ENCODE data around the gene ACSS2. TPM values are rescaled to one million over a fixed set of nuclear protein-coding genes. Genes with fewer than 3 reads are reported as not detected.
A peak's percentile ranks its signal among the peaks of the same experiment; 100 is the strongest.
"Not testable (repeated sequence)": the region's sequence is repeated elsewhere in the genome, so short reads cannot be mapped to it uniquely, and the experiment has no call there.

ACSS2 gene
- total RNA-seq, 2 donors from 2014 or later: 37.4 to 43.1 TPM

DNA sequence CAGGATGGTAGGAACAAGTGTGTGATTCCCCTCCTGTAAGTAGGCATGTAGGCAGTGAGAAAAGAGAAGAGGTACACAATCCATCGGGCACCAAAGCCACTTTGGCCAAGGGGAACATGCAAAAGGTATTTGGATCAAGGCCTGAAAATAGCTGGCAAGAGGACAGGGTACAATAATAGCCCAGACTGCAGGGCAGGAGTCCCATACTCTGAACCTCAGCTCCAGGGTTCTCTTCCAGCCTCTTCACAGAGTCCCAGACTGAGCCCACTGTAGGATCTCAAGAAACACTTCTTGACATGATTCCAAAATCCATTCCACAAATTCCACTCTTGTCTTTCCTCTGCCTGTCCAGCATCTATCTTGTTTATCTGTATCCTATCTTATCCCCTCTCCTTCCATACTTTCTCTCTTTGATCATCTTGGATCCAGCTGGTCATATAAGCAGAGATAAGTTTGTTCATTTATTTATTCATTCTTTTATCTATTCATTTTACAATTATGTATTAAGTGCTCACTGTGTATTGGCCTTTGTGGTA, 19.7 kb downstream of the ACSS2 start:
- intact Hi-C loops (cut with DNase I): no loop called here
- no peak for DNase-seq (ENCODE audit: low spot score)

DNA sequence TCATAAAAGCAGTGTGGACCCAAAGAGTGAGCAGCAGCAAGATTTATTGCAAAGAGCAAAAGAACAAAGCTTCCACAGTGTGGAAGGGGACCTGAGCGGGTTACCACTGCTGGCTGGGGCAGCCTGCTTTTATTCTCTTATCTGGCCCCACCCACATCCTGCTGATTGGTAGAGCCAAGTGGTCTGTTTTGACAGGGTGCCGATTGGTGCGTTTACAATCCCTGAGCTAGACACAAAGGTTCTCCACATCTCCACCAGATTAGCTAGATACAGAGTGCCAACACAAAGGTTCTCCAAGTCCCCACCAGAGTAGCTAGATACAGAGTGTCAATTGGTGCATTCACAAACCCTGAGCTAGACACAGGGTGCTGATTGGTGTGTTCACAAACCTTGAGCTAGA, 21.7 kb downstream of the ACSS2 start:
- DNase-seq (ENCODE audit: low spot score); intact Hi-C loops (cut with DNase I): not testable (repeated sequence)

DNA sequence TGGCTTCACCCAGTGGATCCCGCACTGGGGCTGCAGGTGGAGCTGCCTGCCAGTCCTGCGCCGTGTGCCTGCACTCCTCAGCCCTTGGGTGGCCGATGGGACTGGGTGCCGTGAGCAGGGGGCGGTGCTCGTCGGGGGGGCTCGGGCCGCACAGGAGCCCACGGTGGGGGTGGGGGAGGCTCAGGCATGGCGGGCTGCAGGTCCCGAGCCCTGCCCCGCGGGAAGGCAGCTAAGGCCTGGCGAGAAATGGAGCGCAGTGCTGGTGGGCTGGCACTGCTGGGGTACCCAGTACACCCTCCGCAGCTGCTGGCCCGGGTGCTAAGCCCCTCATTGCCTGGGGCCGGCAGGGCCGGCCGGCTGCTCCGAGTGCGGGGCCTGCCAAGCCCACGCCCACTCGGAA, 22.3 kb downstream of the ACSS2 start:
- intact Hi-C loops (cut with DNase I); DNase-seq (ENCODE audit: low spot score): not testable (repeated sequence)

DNA sequence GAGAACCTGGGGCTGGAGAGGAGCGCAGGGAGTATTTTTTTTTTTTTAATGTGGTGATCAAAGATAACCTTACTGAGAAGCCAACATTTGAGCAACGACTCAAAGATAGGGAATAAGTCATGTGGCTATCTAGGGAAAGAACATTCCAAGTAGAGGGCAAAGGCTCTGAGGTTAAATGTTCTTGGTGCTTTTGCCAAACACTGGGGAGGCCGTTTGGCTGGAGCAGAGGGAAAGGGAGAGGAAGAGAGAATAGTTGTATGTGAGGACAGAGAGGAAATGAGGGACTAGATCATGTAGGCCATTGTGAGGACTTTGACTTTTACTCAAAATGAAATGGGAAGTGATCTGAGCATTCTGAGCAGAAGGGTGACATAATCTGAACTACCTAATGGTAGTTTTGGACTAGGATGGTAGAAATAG, 27.8 kb downstream of the ACSS2 start:
- DNase-seq (ENCODE audit: low spot score): no peak
- intact Hi-C loops (cut with DNase I): no loop called here

DNA sequence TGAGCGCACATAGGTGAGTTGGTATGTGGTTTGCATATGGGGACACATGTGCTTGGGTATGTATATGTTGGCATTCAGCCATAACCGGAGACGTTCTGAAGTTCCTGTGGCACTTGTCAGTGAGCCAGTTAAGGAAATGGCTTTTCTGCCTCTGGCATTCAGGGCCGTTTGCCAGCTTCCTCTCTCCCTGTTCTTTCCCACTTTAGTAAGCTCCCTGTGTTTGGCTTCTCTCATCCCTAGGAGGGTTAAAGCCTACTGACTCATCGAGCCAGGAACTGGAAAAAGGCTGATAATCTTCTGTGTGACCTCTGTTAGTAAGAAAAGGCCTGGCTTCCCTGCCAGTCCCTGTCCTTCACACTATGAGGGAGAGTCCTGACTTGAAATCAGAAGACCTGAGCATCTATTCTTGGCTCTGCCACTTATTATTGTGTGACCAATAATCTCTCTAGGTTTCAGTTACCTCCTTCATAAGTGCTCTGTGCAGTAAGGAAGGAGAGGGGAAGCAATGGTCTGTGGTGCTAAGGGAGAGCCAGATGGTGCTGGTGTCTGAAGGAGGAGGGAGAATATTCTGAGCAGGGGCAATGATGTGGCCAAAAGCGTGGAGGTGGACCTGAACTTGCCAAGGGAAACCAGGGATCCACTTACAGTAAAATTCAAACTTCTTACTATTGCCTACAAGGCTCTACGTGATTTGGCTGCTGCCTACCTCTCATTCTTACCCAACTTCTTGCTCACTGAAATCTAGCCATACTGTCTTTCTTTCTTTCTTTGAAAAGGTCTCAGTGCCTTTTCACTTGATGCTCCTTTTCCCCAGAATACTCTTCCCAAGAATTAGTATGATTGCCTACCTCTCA, 31.4 kb downstream of the ACSS2 start:
- intact Hi-C loops (cut with DNase I): no loop called here
- no peak for DNase-seq (ENCODE audit: low spot score)

DNA sequence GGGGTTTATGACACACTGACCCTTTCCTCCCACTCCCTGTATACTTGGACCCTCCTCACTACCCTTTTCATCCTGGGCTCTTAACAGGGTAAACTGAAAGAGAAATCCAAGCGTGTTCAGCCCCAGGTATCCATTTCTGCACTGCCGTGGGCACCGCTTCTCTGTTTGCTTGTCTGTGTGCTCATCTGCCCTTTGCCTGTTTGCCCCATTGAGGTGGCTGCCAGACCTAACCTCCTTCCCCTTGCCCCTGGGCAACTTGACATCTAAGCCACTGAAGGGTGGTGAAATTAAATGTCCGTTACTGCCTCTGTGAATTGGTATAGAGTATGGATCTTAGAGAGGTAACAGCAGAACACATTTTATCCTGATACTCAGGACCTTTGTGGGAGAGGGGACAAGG, 38.7 kb downstream of the ACSS2 start:
- DNase-seq (ENCODE audit: low spot score): no peak
- intact Hi-C loops (cut with DNase I): no loop called here

DNA sequence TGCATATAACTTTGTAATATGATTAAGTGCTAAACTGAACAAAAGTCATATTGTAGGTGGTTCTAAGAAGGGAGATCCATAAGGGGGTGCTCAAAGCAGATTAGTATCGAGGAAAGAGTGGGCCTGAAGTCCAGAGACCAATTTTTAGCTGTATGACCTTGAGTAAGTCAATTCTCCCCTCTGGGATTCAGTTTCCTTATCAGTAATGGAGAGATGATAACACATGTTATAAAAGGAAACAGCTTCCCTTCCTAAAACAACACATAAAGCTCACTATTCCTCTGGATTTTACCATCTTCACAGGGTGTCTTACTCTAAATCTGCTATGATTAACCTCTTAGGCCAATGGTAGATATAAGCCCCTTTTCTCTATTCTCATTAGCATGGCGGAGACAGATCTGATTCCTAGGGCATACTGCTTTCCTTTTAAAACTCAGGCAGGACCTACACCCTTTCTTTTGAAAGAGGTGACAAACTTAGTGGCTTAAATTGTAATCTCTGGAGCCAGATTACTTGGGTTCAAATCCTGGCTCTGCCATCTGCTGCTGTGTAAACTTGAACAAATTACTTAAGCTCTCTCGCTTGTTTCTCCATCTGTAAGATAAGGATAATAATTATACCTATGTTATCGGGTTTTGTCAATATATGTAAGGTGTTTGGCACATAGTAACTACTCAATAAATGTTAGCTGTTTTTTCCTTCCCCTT, 39.5 kb downstream of the ACSS2 start:
- no peak for DNase-seq (ENCODE audit: low spot score)
- intact Hi-C loops (cut with DNase I): no loop called here

DNA sequence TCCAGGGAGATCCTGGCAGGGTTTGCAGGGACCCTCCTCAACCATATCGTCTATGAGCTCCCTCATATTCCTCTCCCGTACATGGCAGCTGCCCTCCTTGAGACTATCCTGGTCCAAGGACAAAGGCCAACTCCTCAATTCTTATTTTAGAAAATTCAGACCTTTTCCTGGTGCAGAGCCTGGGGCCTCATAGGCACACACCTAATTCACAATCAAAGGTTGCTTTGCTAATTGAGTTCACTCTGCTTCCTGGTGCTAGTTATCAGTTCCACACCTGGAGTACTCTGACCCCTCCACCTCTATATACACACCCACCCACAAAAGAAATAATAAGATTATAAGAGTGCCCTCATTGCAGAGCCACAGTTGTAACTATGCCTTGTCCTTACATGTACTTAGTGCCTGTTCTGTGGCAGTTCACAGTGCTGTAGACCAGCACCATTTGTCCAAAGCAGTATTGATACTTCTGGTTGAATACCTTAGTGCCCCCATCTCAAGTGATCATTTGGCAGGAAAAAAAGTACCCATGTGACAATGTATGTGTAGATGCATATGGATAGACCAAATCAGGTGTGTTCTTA, 40.5 kb downstream of the ACSS2 start:
- intact Hi-C loops (cut with DNase I): no loop called here
- no peak for DNase-seq (ENCODE audit: low spot score)

DNA sequence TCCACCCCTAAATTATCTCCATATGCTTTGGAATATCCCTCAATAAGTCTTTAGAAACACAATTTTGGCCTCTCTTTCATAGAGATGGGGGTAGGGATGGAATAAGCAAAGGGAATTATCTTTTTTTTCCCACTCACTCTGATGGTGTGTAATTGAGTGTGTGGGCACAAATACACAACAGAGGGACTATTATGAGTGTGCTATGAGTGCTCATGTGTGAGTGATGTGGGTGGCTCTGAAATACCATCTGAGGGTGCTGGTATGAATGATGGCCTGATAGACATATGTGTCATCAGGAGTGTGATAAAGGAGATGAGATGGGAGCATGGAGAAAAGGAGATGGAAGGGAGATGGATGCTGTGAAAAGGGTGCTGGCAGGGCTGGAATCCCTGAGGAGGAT, 43.6 kb downstream of the ACSS2 start:
- no peak for DNase-seq (ENCODE audit: low spot score)
- intact Hi-C loops (cut with DNase I): no loop called here

DNA sequence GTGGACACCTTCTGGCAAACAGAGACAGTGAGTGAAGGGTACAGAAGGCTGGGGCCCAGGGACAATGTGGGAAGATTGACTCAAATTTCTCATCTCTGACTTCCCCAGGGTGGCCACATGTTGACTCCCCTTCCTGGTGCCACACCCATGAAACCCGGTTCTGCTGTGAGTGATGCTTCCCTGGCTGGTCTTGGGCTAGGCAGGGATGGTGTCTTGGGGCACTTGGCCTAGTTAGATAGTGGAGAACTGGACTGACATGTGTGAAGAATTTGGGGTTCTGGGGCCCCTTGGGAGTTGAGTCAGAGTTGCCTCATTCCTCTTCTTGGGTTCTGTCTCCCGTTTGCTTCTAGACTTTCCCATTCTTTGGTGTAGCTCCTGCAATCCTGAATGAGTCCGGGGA, 45.0 kb downstream of the ACSS2 start:
- intact Hi-C loops (cut with DNase I): no loop called here
- DNase-seq (ENCODE audit: low spot score): no peak

DNA sequence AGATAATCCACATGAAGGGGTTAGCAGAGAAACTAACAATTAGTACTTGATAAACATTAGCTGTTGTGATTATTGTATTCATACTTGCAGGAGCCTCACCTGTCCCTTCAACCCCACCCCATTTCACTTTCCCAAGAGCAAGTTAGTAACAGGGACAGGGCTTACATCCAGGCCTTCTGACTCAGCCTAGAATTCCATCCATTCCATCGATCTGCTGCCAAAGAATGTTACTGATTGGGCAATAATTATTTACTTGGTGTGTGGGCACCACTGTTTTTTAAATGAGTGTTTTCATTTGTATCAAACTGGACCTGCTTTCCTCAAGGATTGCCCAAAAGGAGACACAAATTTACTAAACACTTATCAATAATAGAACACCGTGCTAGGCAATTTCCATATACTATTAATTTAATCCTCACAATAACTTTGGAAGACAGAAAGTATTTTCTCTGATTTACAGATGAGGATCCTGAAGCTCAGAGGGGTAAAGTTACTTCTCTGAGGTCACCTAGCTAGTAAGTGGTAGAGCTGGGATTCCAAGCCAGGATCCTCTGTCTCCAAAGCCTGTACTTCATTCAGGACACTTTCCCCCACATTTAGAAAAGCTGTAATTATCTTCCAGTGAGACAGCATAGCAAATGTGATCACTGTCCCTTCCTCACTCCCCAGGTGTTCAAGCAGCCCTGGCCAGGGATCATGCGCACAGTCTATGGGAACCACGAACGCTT, 46.4 kb downstream of the ACSS2 start:
- intact Hi-C loops (cut with DNase I): no loop called here
- no peak for DNase-seq (ENCODE audit: low spot score)

DNA sequence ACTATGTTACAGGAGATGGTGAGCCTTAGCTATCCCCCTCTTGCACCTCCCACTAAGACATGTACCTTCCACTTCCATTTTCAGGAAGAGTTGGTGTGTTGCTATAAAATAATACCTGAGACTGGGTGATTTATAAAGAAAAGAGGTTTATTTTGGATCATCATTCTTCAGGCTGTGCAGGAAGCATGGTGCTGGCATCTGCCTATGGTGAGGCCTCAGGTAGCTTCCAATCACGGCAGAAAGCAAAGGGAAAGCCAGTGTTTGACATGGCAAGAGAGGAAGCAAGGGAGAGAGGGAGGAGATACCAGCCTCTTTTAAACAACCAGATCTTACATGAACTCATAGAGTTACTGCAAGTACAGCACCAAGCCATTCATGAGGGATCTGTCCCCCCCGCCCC, 47.0 kb downstream of the ACSS2 start:
- no peak for DNase-seq (ENCODE audit: low spot score)
- intact Hi-C loops (cut with DNase I): no loop called here

DNA sequence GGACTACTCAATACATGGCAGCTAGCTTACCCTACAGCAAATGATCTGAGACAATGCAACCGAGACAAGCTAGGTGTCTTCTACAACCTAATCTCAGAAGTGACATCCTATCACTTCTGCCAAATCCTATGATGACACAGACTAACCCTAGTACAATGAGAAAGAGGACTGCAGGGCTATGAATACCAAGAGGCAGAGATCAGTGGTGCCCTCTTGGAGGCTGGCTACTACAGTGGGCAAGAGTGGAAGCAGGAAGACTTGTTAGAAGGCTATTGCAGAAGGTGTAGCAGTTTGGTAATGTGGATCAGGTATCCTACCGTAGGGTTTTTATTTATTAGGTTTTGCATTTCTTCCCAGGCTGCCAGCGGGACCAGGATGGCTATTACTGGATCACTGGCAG, 48.9 kb downstream of the ACSS2 start:
- intact Hi-C loops (cut with DNase I): no loop called here
- DNase-seq (ENCODE audit: low spot score): no peak

DNA sequence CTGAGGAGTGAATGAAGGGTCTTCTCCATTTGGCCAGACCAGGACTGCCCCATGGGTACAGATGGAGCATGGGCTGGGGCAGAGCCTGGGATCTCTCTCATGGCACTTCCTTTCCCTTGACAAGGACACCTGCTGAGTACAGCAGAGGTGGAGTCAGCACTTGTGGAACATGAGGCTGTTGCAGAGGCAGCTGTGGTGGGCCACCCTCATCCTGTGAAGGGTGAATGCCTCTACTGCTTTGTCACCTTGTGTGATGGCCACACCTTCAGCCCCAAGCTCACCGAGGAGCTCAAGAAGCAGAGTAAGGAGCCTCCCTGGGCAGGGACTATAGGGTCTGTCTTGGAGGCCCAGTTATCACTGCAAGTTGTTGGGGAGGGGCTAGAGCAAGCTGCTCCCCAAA, 49.6 kb downstream of the ACSS2 start:
- no peak for DNase-seq (ENCODE audit: low spot score)
- intact Hi-C loops (cut with DNase I): no loop called here

DNA sequence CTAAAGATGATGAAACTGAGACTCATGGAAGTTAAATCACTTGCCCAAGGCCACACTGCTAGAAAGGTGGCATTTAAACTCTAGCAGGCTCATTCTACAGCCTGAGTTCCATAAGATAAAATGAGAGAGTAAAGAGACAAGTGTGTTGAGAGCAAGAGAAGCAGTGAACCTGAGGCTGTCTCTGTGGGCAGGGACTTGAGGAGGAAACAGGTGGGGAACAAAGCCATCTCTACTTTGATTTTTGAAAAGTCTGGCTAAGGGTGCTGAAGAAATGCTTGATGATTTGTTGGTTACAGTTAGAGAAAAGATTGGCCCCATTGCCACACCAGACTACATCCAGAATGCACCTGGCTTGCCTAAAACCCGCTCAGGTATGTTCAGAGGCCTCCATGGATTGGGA, 50.2 kb downstream of the ACSS2 start:
- no peak for DNase-seq (ENCODE audit: low spot score)
- intact Hi-C loops (cut with DNase I): no loop called here

DNA sequence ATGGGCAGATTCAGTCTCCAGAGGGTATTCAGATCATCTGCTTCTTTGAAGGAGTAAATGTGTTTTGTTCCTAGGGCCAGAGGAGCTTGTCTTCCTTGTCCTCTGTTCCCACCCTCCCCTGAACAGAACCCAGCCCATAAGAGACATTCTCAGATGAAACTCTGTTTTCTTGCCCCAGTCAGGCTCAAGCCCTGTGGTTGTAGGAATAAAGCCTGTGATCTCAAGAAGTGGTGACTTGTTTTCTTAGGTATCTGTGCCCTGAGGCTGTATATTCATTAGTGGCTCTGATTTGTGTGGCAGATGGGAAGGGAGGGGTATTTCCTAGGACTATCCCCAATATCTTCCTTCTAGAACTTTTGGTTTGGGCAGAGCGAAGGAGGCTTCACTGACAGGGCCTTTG, 51.3 kb downstream of the ACSS2 start:
- DNase-seq (ENCODE audit: low spot score): no peak
- intact Hi-C loops (cut with DNase I): no loop called here

DNA sequence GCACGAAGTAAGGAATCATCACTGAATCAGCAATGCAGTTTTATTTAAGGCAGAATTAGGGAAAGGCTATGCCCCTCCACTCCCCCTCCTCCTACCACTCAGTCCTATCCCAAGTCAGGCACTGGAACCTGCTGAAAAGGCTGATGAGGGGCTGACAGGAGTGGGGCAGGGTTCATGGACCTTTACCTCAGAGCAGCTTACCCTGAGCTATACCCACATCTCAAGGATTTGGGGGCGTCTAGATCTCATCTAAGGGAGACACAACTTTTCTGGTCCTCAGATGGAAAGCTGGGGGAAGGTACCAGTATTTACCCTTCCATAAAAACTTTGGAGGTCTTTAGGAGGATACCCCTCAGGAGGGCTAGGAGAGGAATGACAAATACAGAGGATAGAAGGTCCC, 52.0 kb downstream of the ACSS2 start:
- intact Hi-C loops (cut with DNase I): no loop called here
- DNase-seq (ENCODE audit: low spot score): no peak

DNA sequence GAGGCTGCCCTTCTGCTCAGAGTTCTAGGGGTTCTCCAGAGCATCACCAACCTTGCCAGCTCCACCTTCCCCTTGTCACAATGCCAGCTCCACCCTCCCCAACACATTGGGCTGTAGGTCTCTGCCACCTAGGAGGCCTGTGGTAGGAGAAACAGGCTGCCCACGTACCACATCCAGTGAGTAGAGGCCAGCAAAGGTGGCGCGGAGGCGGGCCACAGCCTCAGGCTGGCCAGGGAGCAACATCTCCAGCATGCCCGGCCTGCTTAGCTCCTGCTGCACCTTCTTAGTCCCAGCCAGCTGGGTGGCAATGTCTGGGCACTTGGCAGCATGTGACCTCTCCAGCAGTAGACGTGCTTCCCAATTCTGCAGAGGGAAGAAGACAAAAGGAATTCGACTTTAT, 55.4 kb downstream of the ACSS2 start:
- DNase-seq (ENCODE audit: low spot score): no peak
- intact Hi-C loops (cut with DNase I): no loop called here

DNA sequence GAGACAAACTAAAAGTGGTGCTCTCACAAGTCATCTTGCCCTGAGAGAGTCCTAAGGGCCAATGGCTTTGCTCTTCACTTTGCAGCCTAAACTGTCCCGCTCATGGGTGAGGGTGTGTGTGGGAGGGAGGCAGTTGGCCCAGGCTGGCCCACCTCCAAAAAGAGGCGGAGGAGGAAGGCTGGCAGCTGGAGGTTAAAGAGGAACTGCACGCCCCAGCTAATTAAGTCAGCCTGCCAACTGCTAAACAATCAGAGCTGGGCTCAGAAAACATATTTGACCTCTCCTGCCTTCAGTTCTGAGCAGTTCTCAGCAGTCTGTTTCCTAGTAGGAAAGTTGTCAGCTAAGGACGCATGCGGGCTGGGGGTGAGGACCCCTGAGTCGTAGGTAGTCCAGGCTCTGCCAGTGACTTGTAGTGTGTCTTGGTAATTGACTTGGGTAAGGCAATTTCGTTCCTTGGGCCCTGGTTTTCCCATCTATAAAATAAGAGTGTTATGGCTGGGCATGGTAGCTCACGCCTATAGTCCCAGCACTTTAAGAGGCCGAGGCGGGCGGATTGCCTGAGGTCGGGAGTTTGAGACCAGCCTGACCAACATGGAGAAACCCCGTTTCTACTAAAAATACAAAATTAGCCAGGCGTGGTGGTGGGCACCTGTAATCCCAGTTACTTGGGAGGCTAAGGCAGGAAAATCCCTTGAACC, 62.2 kb downstream of the ACSS2 start:
- peak; percentile 87 for DNase-seq (ENCODE audit: low spot score)

More for the DNA sequence above, 62.2 kb downstream of the ACSS2 start:
- intact Hi-C loops (cut with DNase I): no loop called here

Measured in posterior vena cava (tissue), 2 donors.